Testis (tissue), 3 donors: ENCODE data around the gene ZC3H12D. TPM values are rescaled to one million over a fixed set of nuclear protein-coding genes. Genes with fewer than 3 reads are reported as not detected.

Source experiments
- DNase-seq: peaks from one replicate; pipeline ENCODE4 v3.0.0-alpha.2; 2019
- H3K27ac ChIP-seq, 2 donors: fragments of 200-600 bp; sonication (generic); one replicate each; pipeline ENCODE4 v1.5.1; 2019
- H3K27me3 ChIP-seq: fragments of 200-600 bp; sonication (generic); one replicate; pipeline ENCODE4 v1.5.1; 2019
- H3K36me3 ChIP-seq: fragments of 200-600 bp; sonication (generic); one replicate; pipeline ENCODE4 v1.5.1; 2017; ENCODE audit warnings: low read depth; ENCODE audit errors: missing control alignments
- H3K4me1 ChIP-seq: fragments of 200-600 bp; sonication (generic); one replicate; pipeline ENCODE4 v1.5.1; 2019
- H3K4me3 ChIP-seq, 2 donors: fragments of 200-600 bp; sonication (generic); one replicate each; pipeline ENCODE4 v1.5.1; 2017 to 2019
- H3K9me3 ChIP-seq: fragments of 200-600 bp; sonication (generic); one replicate; pipeline ENCODE4 v1.5.1; 2017
- CTCF ChIP-seq, 3 experiments: fragments of 450-650 bp in 2 of 3; fragments of 200-600 bp in 1 of 3; sonication (generic) in 1 of 3; IDR thresholded peaks; one replicate each; pipeline ENCODE4 v1.5.1; 2016 to 2019; ENCODE audit warnings: antibody characterized with exemption in 3 of 3, mild to moderate bottlenecking in 2 of 3, moderate library complexity in 1 of 3
- POLR2A ChIP-seq: fragments of 450-650 bp; IDR thresholded peaks from one replicate; pipeline ENCODE4 v1.6.1; 2017; ENCODE audit warnings: antibody characterized with exemption, mild to moderate bottlenecking, moderate library complexity
- WGBS, 2 donors: methylation state at CpG; one replicate each; pipeline ENCODE4 v1.1.5; 2018; 5-methylcytosine and 5-hydroxymethylcytosine counted together
- intact Hi-C: fragments of 100-400 bp; cut with DNase I; formaldehyde crosslinking; loops from one replicate; pipeline ENCODE4 v1.15.1; 2023; ENCODE audit warnings: low total_unique reads
- polyA plus RNA-seq: library from polyadenylated mRNA; stranded (reverse); fragments of 350-450 nt; fragmentation: Illumina TruSeq; extraction: RNeasy Lipid Tissue Mini Kit (QIAGEN cat#74804); gene quantifications from one replicate; pipeline ENCODE4 v1.2.3, GENCODE V29; 2014; ENCODE audit warnings: low read depth, low replicate concordance; ENCODE audit not compliant: insufficient read depth
- small RNA-seq, 2 donors: library from RNA; depleted of rRNA; stranded (forward); fragments of <200 nt; gene quantifications; one replicate each; pipeline ENCODE3, GENCODE V24; 2016
- total RNA-seq, 2 donors: library from RNA; depleted of rRNA; stranded (reverse); fragments of >200 nt; gene quantifications; one replicate each; pipeline ENCODE4 v1.2.3, GENCODE V29; 2016

ZC3H12D gene
- total and polyA plus RNA-seq, 3 donors from 2014 or later: 0.61 to 2.1 (median 1.4) TPM

DNA sequence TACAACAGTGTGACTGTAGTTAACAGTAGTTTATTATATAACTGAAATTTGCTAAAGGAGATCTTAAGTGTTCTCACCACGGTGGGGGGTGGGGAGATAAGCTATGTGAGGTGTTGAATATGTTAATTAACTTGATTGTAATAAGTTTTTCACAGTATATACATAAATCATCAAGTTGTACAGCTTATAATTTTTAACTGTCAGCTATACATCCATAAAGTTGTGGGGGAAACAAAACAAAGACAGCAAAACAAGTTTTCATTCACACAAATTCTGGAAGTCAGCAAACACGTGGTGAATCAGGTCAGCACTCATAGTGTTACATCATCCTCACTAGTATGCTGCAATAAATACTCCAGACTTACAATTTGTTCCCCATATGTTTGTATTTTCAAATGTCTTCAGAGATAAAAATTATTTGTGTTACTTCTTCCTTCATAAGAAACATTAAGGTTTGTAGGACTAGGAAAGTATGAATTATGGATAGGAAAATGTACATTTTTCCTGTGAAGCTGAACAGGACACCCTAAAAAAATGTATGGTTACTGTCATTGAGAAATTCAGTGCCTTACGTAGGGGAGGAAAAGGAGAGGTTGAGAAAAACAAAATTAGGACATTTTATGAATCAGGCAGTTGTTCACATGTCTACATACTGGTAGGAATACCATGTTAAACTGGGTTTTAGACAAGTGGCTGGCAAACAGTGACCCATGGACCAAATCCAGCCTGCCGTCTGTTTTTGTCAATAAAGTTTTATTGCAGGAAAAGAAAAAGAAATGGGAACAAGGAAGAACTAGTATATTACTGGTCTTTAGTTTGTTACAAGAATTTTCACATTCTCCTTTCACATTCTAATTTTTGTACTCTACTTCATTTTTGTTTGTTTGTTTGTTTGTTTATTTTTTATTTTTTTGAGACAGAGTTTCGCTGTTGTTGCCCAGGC, 78.7 kb downstream of the ZC3H12D start:
- Histone ChIP-seq H3K27me3 (no peaks in the 10 kb centered on the region), H3K36me3 (no peaks in the 10 kb centered on the region), H3K4me3 (no peak overlapping the region), H3K4me1 (no peaks in the 10 kb centered on the region), H3K27ac (no peak overlapping the region), H3K9me3 (no peaks in the 10 kb centered on the region)
- WGBS, 2 donors: 84 to 88% methylated on average over 5 of the region's 5 CpGs
- intact Hi-C loops: no loop called here
- TF ChIP-seq CTCF (IDR thresholded peaks at IDR 0.05) (no peak), POLR2A (no peak)
- no peak for DNase-seq

- H3K9me3 ChIP-seq: no peaks in the 10 kb centered on the region
These were observed 81.3 kb downstream of the ZC3H12D start for GRCh38 chr6:149403534-149403933.

DNA sequence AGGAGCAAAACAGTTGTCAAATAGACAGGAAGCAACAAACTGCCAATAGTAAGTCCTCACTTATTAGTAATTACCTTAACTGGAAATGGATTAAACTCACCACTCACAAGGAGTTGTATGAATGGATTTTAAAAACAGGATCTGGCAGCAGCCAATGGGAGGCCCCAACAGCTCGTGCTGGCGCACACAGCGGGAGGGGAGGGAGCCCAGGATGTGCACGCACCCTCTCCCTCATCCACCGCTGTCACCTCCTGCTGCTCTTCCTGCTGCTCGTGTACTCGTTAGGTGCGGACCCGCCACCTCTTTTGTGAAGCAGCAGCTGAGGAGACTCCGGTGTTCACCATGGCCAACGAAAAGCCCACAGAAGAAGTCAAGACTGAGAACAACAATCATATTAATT, 84.8 kb downstream of the ZC3H12D start, which contains the start of gene SUMO4:
Gene SUMO4 (plus strand): TSS at position 213 of the 400 bp plus-strand sequence. CDS start 130 bp downstream, at position 343.
- Histone ChIP-seq H3K36me3 (no peaks in the 10 kb centered on the region), H3K4me3 (no peak within 1 kb of the TSS), H3K27me3 (no peaks in the 10 kb centered on the region), H3K9me3 (no peaks in the 10 kb centered on the region), H3K4me1 (no peaks in the 10 kb centered on the region), H3K27ac (no peak within 1 kb of the TSS)
- TF ChIP-seq CTCF (IDR thresholded peaks at IDR 0.05): no peak
- TF ChIP-seq POLR2A: no peak
- no peak for DNase-seq
- 93 to 95% methylated on average over 8 to 11 of the region's 11 CpGs for WGBS, 2 donors
- intact Hi-C loops: no loop called here

More at GRCh38 chr6:149403534-149403933, 81.3 kb downstream of the ZC3H12D start:
- no peaks in the 10 kb centered on the region for H3K27me3 ChIP-seq
- H3K4me3 ChIP-seq: no peak overlapping the region
- DNase-seq: no peak
- no peaks in the 10 kb centered on the region for H3K4me1 ChIP-seq
- intact Hi-C loops: no loop called here
- no peaks in the 10 kb centered on the region for H3K36me3 ChIP-seq
- no peak overlapping the region for H3K27ac ChIP-seq
- TF ChIP-seq CTCF (IDR thresholded peaks at IDR 0.05) (no peak), POLR2A (no peak)
- 98% methylated on average over 3 of the region's 3 CpGs for WGBS, 2 donors

DNA sequence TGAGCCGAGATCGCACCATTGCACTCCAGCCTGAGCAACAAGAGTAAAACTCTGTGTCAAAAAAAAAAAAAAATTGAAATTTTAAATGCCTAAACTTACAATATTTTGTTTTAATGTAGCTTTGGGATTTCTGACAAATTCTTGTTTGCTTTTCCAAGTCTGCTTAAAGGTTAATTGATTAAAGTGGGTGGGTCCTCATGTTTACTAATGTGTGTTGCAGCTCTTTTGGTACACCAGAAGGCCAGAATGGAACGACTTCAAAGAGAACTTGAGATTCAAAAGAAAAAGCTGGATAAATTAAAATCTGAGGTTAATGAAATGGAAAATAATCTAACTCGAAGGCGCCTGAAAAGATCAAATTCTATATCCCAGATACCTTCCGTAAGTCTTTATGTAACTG, 87.4 kb downstream of the ZC3H12D start:
- no peak for TF ChIP-seq POLR2A
- no peak for TF ChIP-seq CTCF (IDR thresholded peaks at IDR 0.05)
- Histone ChIP-seq H3K4me1 (no peaks in the 10 kb centered on the region), H3K9me3 (no peaks in the 10 kb centered on the region), H3K4me3 (no peak overlapping the region), H3K27ac (no peak overlapping the region), H3K36me3 (no peaks in the 10 kb centered on the region), H3K27me3 (no peaks in the 10 kb centered on the region)
- intact Hi-C loops: no loop called here
- 93 to 95% methylated on average over 6 of the region's 6 CpGs for WGBS, 2 donors
- DNase-seq: no peak

Small RNA genes lying within 50 kb of the gene (small RNA-seq; reads per million reads assigned to genes)
- 0 to 0.85 reads per million in 2 donors for gene RNU7-3P

Other genes starting within 250 kb of the ZC3H12D start
- 10 to 100 TPM; 61.0 to 84.7 TPM for gene TAB2, start 167.3 kb downstream of the ZC3H12D start, total RNA-seq
- 45.1 TPM for gene TAB2, start 167.3 kb downstream of the ZC3H12D start, polyA plus RNA-seq
- gene SUMO4, start 84.8 kb downstream of the ZC3H12D start, total RNA-seq: 1 to 10 TPM; 4.6 to 6.3 TPM
- gene SUMO4, start 84.8 kb downstream of the ZC3H12D start, polyA plus RNA-seq: not detected
- gene PPIL4, start 61.0 kb upstream of the ZC3H12D start, total RNA-seq: 10 to 100 TPM; 36.0 to 39.4 TPM
- 13.9 TPM for gene PPIL4, start 61.0 kb upstream of the ZC3H12D start, polyA plus RNA-seq
- gene GINM1, start 81.4 kb upstream of the ZC3H12D start, total RNA-seq: 10 to 100 TPM; 47.5 to 58.7 TPM
- gene GINM1, start 81.4 kb upstream of the ZC3H12D start, polyA plus RNA-seq: 80.3 TPM
- gene KATNA1, start 163.7 kb upstream of the ZC3H12D start, total RNA-seq: 10 to 100 TPM; 46.6 to 49.4 TPM
- 81.5 TPM for gene KATNA1, start 163.7 kb upstream of the ZC3H12D start, polyA plus RNA-seq
- 10 to 100 TPM; 35.0 to 38.7 TPM for gene LATS1, start 233.1 kb upstream of the ZC3H12D start, total RNA-seq
- 17.4 TPM for gene LATS1, start 233.1 kb upstream of the ZC3H12D start, polyA plus RNA-seq